IPS-NIHi7 (cell line): ENCODE results near the gene CNDP2.

Source experiments
- DNase-seq: peaks from one replicate; pipeline ENCODE4 v3.0.0; 2012; ENCODE audit warnings: mixed read lengths; ENCODE audit errors: extremely low spot score

Gene CNDP2

GRCh38 chr18:74472312-74472711, 23.9 kb upstream of the CNDP2 start:
- no peak for DNase-seq

GRCh38 chr18:74473976-74474640, 22.1 kb upstream of the CNDP2 start:
- no peak for DNase-seq

GRCh38 chr18:74476140-74476539, 20.0 kb upstream of the CNDP2 start:
- peak; percentile 79 for DNase-seq

- DNase-seq = no peak
Observed at GRCh38 chr18:74477771-74478170, 18.4 kb upstream of the CNDP2 start.

GRCh38 chr18:74478316-74478715, 17.8 kb upstream of the CNDP2 start:
- no peak for DNase-seq

- no peak for DNase-seq
Observed at GRCh38 chr18:74478880-74479279, 17.3 kb upstream of the CNDP2 start.

- no peak for DNase-seq
Observed at GRCh38 chr18:74479486-74480148, 16.5 kb upstream of the CNDP2 start.

GRCh38 chr18:74480149-74480651, 16.0 kb upstream of the CNDP2 start:
- DNase-seq = no peak

- DNase-seq = no peak
Observed at GRCh38 chr18:74482697-74483096, 13.5 kb upstream of the CNDP2 start.

- no peak for DNase-seq
Observed at GRCh38 chr18:74486119-74486849, 9.9 kb upstream of the CNDP2 start.

GRCh38 chr18:74488354-74488753, 7.8 kb upstream of the CNDP2 start:
- DNase-seq = no peak

GRCh38 chr18:74488864-74489263, 7.3 kb upstream of the CNDP2 start:
- DNase-seq = no peak

- DNase-seq = no peak
Observed at GRCh38 chr18:74489676-74490075, 6.5 kb upstream of the CNDP2 start.

GRCh38 chr18:74492259-74492658, 3.9 kb upstream of the CNDP2 start:
- no peak for DNase-seq

- peak; percentile 40 for DNase-seq
Observed at GRCh38 chr18:74493689-74494088, 2.5 kb upstream of the CNDP2 start.

- no peak for DNase-seq
Observed at GRCh38 chr18:74494514-74494913, 1.6 kb upstream of the CNDP2 start.

GRCh38 chr18:74496508-74497323, 553 bp downstream of the CNDP2 start:
- DNase-seq = peak; percentile 55

GRCh38 chr18:74497324-74497676, 1.1 kb downstream of the CNDP2 start:
- no peak for DNase-seq

- no peak for DNase-seq
Observed at GRCh38 chr18:74497778-74498177, 1.6 kb downstream of the CNDP2 start.

- no peak for DNase-seq
Observed at GRCh38 chr18:74498712-74499627, 2.8 kb downstream of the CNDP2 start.

- peak; percentile 34 for DNase-seq
Observed at GRCh38 chr18:74499633-74500032, 3.5 kb downstream of the CNDP2 start.
